HG03442 (cell line): ENCODE data around the gene TNIK.

Source experiments
- ATAC-seq: cut with Tn5 transposase; IDR thresholded peaks from one replicate; pipeline ENCODE4 v1.9.1; 2021; ENCODE audit warnings: mild to moderate bottlenecking, moderate library complexity; ENCODE audit not compliant: unreplicated experiment

TNIK gene

DNA sequence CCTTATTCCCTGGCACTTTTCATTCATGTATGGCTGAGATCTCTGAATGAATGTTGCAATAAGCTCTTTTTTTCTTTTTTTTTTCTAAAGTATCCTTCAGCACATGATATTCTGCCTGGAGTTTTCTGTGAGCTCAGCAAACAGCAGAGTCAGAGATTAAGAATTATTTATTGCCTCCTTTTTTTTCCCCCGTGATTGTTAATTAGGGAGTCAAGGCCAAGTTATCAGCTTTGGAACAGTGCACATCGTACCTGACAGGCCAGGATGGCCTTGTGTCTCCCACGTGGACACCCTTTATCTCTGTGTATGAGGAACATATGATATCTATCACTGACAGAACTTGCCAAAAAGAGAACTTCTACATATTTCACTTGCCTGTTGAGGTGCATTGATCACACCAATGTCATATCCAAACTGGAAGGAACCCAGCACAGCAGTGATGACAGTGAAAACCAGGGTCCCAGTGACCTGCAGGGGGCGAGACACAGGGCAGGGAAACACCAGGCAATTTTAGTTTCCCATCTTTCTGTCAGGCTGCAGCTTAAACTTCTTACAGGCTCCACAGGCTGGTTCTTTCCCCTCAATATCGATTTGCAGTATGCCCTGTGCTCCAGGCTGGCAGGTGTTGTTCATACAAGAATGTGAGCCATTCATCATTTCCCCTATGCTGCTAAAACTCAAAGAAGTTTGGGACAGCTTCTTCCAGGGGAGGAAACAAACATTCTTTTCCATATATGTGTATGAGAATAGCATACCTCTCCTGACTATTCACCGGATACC, 441.9 kb downstream of the TNIK start:
- ATAC-seq, result no peak

DNA sequence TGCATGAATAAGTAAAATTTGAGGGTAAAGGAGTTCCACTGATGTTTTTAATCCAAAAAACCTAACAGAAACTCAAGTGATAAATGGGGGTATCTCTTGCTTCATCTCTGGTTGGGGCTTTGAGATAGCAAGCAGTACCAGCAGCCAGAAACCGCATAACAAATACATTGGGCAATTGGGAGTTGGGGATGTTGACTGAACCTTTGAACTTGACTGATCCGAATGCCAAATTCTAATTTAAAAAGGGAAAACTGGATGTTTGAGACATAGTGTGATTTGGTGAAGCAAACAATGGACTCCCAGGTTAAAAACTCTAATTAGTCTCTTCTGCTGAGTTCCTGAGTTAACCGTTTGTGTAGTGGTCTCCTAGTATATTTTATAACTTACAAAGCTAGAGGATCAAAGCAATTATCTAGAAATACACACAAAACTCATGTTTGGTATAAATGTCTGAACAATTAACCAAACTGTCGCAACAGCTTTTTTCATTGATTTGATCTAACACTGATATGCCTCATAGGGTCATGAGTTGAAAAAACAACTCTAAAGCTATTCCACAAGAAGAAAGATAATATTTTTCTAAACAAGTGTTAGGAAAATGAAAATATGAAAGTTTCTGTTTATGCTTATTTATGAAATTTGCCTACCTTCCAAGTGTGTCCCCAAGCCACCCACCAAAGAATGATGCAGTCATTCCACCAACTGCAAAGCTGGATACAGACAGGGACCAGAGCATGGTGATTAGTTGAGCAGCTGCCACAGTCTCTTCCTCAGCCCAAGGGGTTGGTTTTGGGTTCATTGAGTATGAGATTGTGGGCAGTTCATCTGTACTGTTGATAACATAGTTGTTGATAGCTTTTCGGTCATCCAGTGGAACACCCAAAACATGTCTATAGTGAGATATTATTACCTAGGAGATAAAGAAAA, 446.1 kb downstream of the TNIK start:
- no peak for ATAC-seq

DNA sequence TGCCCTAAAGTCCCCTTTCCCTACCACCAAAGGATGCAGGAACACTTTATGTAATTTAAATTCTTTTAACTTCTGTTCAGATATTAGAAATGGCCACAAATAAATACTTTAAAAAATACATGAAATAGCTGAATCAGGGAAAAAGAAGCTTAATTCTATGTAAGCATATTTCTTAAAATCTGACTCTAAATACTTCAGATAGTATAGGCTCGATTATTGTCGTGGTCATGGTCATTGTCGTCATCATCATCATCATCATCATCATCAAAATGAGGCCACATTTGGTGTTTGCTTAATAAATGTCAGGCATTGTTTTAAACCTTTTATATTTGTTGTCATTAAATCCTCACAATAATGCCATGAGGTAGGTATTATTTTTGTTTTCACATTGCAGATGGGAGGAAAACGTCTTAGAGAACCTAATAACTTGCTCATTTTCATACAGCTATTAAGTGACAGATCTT, 448.3 kb downstream of the TNIK start:
- ATAC-seq, result no peak
